WTC11 (cell line): ENCODE data around the gene COG5.

Source experiments
- CREM ChIP-seq: sonication (generic); formaldehyde crosslinking; IDR thresholded peaks from 2 replicates; pipeline ENCODE4 v1.8.1; 2022; ENCODE audit warnings: mild to moderate bottlenecking, missing genetic modification reagents, moderate library complexity
- CTCF ChIP-seq: fragments of 200-600 bp; IDR thresholded peaks from 2 replicates; pipeline ENCODE4 v1.8.0; 2022; ENCODE audit warnings: antibody characterized with exemption
- NR2C2 ChIP-seq: sonication (generic); formaldehyde crosslinking; IDR thresholded peaks from 2 replicates; pipeline ENCODE4 v1.8.0; 2022; ENCODE audit warnings: mild to moderate bottlenecking, missing genetic modification reagents
- ZNF138 ChIP-seq: sonication (generic); formaldehyde crosslinking; conservative IDR thresholded peaks from 2 replicates; pipeline ENCODE4 v1.8.1; 2022; ENCODE audit warnings: mild to moderate bottlenecking, moderate library complexity, missing genetic modification reagents
- TF ChIP-seq, protein P1 (sequence below): sonication (generic); formaldehyde crosslinking; IDR thresholded peaks from 2 replicates; pipeline ENCODE4 v1.8.0; 2022; ENCODE audit warnings: mild to moderate bottlenecking, missing genetic modification reagents

DNA sequence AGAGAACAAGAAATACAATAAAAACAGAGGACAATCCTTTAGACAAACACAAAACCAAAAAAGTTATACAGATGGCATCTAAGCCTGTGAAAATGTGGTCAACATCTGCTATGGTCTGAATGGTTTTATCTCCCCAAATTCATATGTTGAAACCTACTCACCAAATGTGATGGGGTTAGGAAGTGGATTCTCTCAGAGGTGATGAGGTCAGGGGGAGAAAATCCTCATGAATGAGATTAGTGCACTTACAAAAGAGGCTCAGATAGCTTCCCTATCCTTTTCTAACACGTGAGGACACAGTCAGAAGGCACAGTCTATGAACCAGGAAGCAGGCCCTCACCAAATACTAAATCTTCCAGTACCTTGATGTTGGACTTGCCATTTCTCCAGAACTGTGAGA, 241.7 kb downstream of the COG5 start:
- TF ChIP-seq CTCF: no peak
- no peak for TF ChIP-seq NR2C2 (CRISPR knock-in tag)
- no peak for TF ChIP-seq CREM
- TF ChIP-seq, protein P1, sequence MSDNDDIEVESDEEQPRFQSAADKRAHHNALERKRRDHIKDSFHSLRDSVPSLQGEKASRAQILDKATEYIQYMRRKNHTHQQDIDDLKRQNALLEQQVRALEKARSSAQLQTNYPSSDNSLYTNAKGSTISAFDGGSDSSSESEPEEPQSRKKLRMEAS (CRISPR knock-in tag): no peak
- TF ChIP-seq ZNF138: no peak
